GM12864 (cell line): ENCODE data around the gene CNTN1.

Experiments
- DNase-seq: peaks from one replicate; pipeline ENCODE4 v3.0.0-alpha.2; 2011; ENCODE audit warnings: low read depth
- H3K4me3 ChIP-seq: 2 replicates; pipeline ENCODE4 v1.5.1; 2011; ENCODE audit warnings: mild to moderate bottlenecking, low read depth, low read length, control low read depth
- CTCF ChIP-seq: IDR thresholded peaks from 2 replicates; pipeline ENCODE4 v1.5.1; 2011; ENCODE audit warnings: low read depth, mild to moderate bottlenecking, moderate library complexity, low read length, control low read depth, inconsistent platforms; ENCODE audit errors: missing control alignments

The CNTN1 gene

GRCh38 chr12:40959041-40959440 lies 266.8 kb downstream of the CNTN1 start:
- no peak for DNase-seq
- TF ChIP-seq CTCF: no peak
- H3K4me3 ChIP-seq: no peak overlapping the region

- no peak overlapping the region for H3K4me3 ChIP-seq
- no peak for TF ChIP-seq CTCF
- DNase-seq: no peak
These were observed 271.5 kb downstream of the CNTN1 start for GRCh38 chr12:40963751-40964150.

GRCh38 chr12:40969796-40970195 lies 277.6 kb downstream of the CNTN1 start:
- H3K4me3 ChIP-seq: no peak overlapping the region
- no peak for TF ChIP-seq CTCF
- DNase-seq: no peak

- TF ChIP-seq CTCF: no peak
- no peak for DNase-seq
- H3K4me3 ChIP-seq: no peak overlapping the region
These were observed 278.2 kb downstream of the CNTN1 start for GRCh38 chr12:40970320-40970907.

GRCh38 chr12:40971911-40972310 lies 279.7 kb downstream of the CNTN1 start:
- TF ChIP-seq CTCF: no peak
- DNase-seq: no peak
- H3K4me3 ChIP-seq: no peak overlapping the region

- TF ChIP-seq CTCF: no peak
- no peak for DNase-seq
- H3K4me3 ChIP-seq: no peak overlapping the region
These were observed 284.3 kb downstream of the CNTN1 start for GRCh38 chr12:40976546-40976945.

GRCh38 chr12:40980427-40980961 lies 288.3 kb downstream of the CNTN1 start:
- H3K4me3 ChIP-seq: no peak overlapping the region
- TF ChIP-seq CTCF: no peak
- no peak for DNase-seq
